Measurements from ENCODE around the gene PTMS. TPM values are rescaled to one million over a fixed set of nuclear protein-coding genes. Genes with fewer than 3 reads are reported as not detected.
A peak's percentile ranks its signal among the peaks of the same experiment; 100 is the strongest.

PTMS gene
- total RNA-seq, 6 experiments from 2014 or later, result 423 to 607 (median 561) TPM

DNA sequence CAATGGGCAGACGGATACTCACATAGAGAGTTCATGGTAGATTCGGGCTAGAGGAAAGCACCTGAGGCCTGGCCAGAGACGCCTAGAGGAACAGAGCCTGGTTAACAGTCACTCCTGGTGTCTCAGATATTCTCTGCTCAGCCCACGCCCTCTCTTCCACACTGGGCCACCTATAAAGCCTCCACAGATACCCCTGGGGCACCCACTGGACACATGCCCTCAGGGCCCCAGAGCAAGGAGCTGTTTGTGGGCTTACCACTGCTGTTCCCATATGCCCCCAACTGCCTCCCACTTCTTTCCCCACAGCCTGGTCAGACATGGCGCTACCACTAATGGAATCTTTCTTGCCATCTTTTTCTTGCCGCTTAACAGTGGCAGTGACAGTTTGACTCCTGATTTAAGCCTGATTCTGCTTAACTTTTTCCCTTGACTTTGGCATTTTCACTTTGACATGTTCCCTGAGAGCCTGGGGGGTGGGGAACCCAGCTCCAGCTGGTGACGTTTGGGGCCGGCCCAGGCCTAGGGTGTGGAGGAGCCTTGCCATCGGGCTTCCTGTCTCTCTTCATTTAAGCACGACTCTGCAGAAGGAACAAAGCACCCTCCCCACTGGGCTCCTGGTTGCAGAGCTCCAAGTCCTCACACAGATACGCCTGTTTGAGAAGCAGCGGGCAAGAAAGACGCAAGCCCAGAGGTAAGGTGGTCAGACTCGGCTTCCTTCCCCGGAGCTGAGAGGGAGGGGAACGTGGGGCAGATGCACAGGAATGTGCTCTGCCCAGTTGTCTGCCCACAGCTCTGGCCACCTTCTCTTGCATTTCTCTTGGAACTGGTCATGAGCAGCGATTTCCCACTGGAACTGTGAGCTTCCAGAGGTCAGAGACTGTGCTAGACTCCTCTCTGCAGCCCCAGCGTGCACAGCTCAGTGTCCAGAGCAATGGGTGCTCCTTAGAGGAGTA lies 23.1 kb downstream of the PTMS start, which contains the start of gene CD4:
TSS of gene CD4 (plus strand) at position 557 of the 953 bp plus-strand sequence. CDS start 10,611 bp downstream, outside the sequence.
- no peaks in the 10 kb centered on the region for H3K36me3 Mint-ChIP-seq (ENCODE audit: low read depth)
- peaks cover 12% of the 10 kb centered on the region for H3K27me3 Mint-ChIP-seq (ENCODE audit: insufficient read depth)
- no peak within 1 kb of the TSS for H3K27ac Mint-ChIP-seq
- peaks cover 18% of the 10 kb centered on the region for H3K4me1 Mint-ChIP-seq (ENCODE audit: low read depth)
- H3K4me3 Mint-ChIP-seq, result no peak within 1 kb of the TSS
- no peak for TF ChIP-seq CTCF (IDR thresholded peaks at IDR 0.05)
- DNase-seq, result no peak
- no peaks in the 10 kb centered on the region for H3K9me3 Mint-ChIP-seq

- no peaks in the 10 kb centered on the region for H3K9me3 Mint-ChIP-seq
- no peak for DNase-seq
- no peak for TF ChIP-seq CTCF (IDR thresholded peaks at IDR 0.05)
- H3K36me3 Mint-ChIP-seq (ENCODE audit: low read depth), result no peaks in the 10 kb centered on the region
- H3K27me3 Mint-ChIP-seq (ENCODE audit: insufficient read depth), result peaks cover 20% of the 10 kb centered on the region
- no peak overlapping the region for H3K4me3 Mint-ChIP-seq
- H3K27ac Mint-ChIP-seq, result no peak overlapping the region
- peaks cover 18% of the 10 kb centered on the region for H3K4me1 Mint-ChIP-seq (ENCODE audit: low read depth)
Measured at GRCh38 chr12:6790496-6791150, 24.5 kb downstream of the PTMS start.

DNA sequence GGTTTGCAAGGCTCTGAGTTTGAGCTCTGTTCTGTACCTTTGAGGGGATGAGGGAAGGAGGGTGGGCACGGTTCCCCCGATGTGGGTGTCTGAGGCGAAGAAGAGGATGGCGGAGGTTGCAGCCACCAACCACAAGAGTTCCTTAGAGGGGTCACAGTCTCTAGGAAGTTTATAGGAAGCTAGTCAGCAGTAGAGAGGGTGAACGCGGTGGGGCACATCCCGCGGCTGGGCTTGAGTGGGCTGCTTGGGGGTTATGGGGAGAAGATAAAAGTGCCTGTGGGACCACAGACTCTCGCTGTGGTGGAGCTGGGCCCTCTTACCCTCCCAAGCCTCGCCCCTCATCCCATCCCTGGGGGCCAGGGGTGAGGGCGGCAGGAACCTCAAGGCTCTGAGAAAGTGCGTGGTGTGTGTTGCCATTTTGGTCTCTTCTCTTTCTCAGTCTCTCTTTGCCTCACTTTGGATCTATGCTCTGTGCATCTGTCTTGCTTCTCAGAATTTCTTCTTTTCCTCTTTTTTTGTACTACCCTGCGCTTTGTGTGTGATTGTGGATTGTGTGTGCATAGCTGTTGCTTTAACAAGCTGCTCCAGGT lies 25.9 kb downstream of the PTMS start:
- H3K27ac Mint-ChIP-seq, result no peak overlapping the region
- no peak overlapping the region for H3K4me3 Mint-ChIP-seq
- H3K4me1 Mint-ChIP-seq (ENCODE audit: low read depth), result peaks cover 18% of the 10 kb centered on the region
- no peaks in the 10 kb centered on the region for H3K36me3 Mint-ChIP-seq (ENCODE audit: low read depth)
- no peak for DNase-seq
- peaks cover 31% of the 10 kb centered on the region for H3K27me3 Mint-ChIP-seq (ENCODE audit: insufficient read depth)
- no peak for TF ChIP-seq CTCF (IDR thresholded peaks at IDR 0.05)
- no peaks in the 10 kb centered on the region for H3K9me3 Mint-ChIP-seq

DNA sequence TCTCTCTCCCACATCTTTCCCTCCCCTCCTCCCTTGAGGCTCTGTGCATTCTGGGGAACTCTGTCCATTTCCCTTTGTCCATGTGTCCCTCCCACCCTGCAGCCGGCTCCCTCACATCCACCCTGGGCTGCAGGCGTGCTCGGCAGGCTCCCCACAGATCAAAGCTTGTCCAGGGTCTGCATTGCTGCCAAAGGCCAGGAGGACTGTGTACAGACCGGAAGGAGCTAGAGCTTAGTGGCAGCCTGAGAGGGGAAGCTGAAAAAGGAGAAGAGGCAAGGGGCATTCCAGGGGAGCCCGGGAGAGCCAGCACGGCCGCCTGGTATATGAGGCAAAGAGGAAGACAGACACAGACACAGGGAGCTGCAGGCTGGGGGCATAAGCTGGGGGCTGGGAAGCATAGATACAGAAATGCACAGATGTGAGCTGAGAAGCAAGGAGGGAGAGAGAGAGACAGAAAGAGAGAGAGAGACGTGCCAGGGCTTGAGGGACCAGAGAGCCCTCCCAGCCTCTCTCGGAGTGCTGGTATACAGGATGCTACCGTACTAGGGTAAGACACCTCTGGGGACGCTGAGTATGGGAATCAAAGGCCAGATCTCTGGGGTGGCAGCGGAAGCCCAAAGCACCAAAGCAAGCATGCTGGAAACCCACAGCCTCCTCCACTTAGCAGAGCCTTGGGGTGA lies 26.5 kb downstream of the PTMS start:
- Mint-ChIP-seq H3K9me3 (no peaks in the 10 kb centered on the region), H3K4me1 (ENCODE audit: low read depth) (peaks cover 18% of the 10 kb centered on the region), H3K27ac (no peak overlapping the region), H3K4me3 (peak overlapping the region; percentile 50), H3K27me3 (ENCODE audit: insufficient read depth) (peaks cover 31% of the 10 kb centered on the region), H3K36me3 (ENCODE audit: low read depth) (no peaks in the 10 kb centered on the region)
- TF ChIP-seq CTCF (IDR thresholded peaks at IDR 0.05), result no peak
- DNase-seq, result no peak

DNA sequence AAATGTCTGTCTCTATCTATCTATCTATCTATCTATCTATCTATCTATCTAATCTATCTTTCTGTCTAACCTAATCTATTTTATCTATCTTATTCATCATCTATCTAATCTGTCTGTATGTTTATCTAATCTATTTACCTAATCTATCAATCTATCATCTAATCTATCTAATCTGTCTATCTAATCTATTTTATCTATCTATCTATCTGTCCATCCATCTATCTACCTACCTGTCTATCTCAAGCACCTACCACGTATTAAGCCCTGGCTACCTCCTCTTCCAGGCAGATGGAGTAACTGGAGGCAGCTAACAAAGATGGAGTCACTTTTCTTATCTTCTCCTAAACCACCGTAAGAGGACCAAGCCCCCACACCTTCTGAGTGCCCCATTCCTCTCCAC lies 28.9 kb downstream of the PTMS start:
- H3K36me3 Mint-ChIP-seq (ENCODE audit: low read depth), result no peaks in the 10 kb centered on the region
- no peak for DNase-seq
- H3K27me3 Mint-ChIP-seq (ENCODE audit: insufficient read depth), result peaks cover 41% of the 10 kb centered on the region
- H3K4me1 Mint-ChIP-seq (ENCODE audit: low read depth), result peaks cover 10% of the 10 kb centered on the region
- no peaks in the 10 kb centered on the region for H3K9me3 Mint-ChIP-seq
- no peak for TF ChIP-seq CTCF (IDR thresholded peaks at IDR 0.05)
- no peak overlapping the region for H3K27ac Mint-ChIP-seq
- no peak overlapping the region for H3K4me3 Mint-ChIP-seq

Data from HFFc6 (cell line).